ENCODE data around the gene BAD. TPM values are rescaled to one million over a fixed set of nuclear protein-coding genes. Genes with fewer than 3 reads are reported as not detected.
A peak's percentile ranks its signal among the peaks of the same experiment; 100 is the strongest.

The BAD gene
- total RNA-seq, 2 donors from 2014 or later = 51.1 to 85.9 TPM

DNA sequence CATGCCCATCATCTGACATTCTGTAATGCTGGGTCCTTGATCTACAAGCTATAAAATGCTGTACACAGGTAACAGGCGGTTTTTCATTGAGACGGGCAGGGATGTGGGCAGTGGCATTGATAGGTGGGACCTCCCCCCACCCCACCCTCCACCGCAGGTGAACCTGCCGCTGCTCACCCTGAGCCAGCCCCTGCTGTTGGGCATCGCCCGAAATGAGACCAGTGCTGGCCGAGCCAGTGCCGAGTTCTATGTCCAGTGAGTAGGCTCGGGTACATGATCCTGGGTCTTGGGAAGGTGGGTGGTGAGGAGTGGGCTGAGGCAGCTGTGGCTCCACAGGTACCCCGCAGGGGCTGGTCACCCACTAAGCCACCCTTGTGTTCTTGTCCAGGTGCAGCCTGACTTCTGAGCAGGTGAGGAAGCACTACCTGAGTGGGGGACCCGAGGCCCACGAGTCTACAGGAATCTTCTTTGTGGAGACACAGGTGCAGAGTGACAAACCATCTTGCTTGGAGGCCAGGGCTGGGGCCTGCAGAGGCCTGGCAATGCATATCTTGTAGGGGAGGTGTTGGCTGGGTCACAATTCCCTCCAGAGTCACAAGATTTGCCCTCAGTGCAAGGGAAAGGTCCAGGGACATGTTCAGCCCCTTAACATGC lies 55.2 kb downstream of the BAD start:
- H3K36me3 ChIP-seq (replicated peaks in 1 of 2; ENCODE audit: insufficient read depth in 1 of 2, low read depth in 2 of 2) = no peaks in the 10 kb centered on the region
- H3K9me3 ChIP-seq = no peaks in the 10 kb centered on the region
- no peak for DNase-seq
- no peak overlapping the region for H3K4me3 ChIP-seq
- TF ChIP-seq, protein P1, sequence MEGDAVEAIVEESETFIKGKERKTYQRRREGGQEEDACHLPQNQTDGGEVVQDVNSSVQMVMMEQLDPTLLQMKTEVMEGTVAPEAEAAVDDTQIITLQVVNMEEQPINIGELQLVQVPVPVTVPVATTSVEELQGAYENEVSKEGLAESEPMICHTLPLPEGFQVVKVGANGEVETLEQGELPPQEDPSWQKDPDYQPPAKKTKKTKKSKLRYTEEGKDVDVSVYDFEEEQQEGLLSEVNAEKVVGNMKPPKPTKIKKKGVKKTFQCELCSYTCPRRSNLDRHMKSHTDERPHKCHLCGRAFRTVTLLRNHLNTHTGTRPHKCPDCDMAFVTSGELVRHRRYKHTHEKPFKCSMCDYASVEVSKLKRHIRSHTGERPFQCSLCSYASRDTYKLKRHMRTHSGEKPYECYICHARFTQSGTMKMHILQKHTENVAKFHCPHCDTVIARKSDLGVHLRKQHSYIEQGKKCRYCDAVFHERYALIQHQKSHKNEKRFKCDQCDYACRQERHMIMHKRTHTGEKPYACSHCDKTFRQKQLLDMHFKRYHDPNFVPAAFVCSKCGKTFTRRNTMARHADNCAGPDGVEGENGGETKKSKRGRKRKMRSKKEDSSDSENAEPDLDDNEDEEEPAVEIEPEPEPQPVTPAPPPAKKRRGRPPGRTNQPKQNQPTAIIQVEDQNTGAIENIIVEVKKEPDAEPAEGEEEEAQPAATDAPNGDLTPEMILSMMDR (IDR thresholded peaks at IDR 0.05) = no peak
- peak in 1 of 3 donors; percentile 6 for TF ChIP-seq POLR2A (IDR thresholded peaks at IDR 0.05)
- no peaks in the 10 kb centered on the region for H3K27me3 ChIP-seq
- ATAC-seq = no peak
- peak overlapping the region in 3 of 4 donors; percentile 85 to 97 (median 93) for H3K27ac ChIP-seq
- peaks cover 77% of the 10 kb centered on the region for H3K4me1 ChIP-seq
- intact Hi-C loops (cut with DNase I) = no loop called here
- 33 to 64% methylated on average over 3 to 8 of the region's 12 CpGs for WGBS, 2 donors

DNA sequence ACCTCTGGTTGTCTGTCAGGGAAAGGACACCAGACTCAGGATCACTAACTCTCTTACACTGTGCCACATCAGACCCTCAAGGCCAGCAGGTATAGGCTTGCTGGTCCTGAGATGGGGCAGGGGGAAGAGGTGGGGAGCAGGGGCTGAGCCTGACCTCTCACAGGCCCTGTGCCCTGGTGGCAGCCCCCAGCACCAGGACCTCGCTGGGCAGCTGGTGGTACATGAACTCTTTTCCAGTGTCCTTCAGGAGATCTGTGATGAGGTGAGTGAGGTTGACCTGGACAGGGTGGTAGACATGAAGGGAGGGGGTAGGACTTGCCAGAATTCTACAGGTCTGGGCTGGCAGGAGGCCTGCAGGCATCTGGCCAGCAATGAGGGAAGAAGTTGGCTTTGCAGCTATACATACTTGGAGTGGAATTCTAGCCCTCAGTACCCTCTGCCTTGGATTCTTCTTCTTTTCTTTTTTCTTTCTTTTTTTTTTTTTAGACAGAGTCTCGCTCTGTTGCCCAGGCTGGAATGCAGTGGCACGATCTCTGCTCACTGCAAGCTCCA lies 57.0 kb downstream of the BAD start:
- Histone ChIP-seq H3K4me1 (peaks cover 74% of the 10 kb centered on the region), H3K36me3 (replicated peaks in 1 of 2; ENCODE audit: insufficient read depth in 1 of 2, low read depth in 2 of 2) (no peaks in the 10 kb centered on the region), H3K9me3 (no peaks in the 10 kb centered on the region), H3K27me3 (no peaks in the 10 kb centered on the region), H3K4me3 (no peak overlapping the region), H3K27ac (peak overlapping the region; percentile 86 to 97 (median 92))
- TF ChIP-seq POLR2A (IDR thresholded peaks at IDR 0.05) = no peak
- TF ChIP-seq, protein P1 (IDR thresholded peaks at IDR 0.05) = no peak
- DNase-seq (peak in 3 of 4 donors; percentile 49 to 80 (median 75)), ATAC-seq (no peak)
- intact Hi-C loops (cut with DNase I) = no loop called here
- 37 to 51% methylated on average over 3 of the region's 3 CpGs for WGBS, 2 donors

DNA sequence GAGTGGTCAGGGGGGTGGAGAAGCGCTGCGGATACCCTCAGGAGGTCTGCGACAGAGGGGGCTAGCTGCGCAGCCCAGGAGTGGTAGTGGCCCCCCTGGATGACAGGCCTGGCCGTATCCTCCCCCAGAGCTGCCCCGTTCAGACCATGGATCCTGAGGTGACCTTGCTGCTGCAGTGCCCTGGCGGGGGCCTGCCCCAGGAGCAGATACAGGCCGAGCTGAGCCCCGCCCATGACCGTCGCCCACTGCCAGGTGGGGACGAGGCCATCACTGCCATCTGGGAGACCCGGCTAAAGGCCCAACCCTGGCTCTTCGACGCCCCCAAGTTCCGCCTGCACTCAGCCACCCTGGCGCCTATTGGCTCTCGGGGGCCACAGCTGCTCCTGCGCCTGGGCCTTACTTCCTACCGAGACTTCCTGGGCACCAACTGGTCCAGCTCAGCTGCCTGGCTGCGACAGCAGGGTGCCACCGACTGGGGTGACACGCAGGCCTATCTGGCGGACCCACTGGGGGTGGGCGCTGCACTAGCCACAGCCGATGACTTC lies 57.9 kb downstream of the BAD start:
- TF ChIP-seq POLR2A (IDR thresholded peaks at IDR 0.05) = peak in 2 of 3 donors; percentile 48 to 49
- TF ChIP-seq, protein P1 (IDR thresholded peaks at IDR 0.05) = no peak
- no peaks in the 10 kb centered on the region for H3K9me3 ChIP-seq
- no peaks in the 10 kb centered on the region for H3K27me3 ChIP-seq
- ATAC-seq = peak; percentile 39
- 0 to 1% methylated on average over 12 to 26 of the region's 26 CpGs for WGBS, 2 donors
- intact Hi-C loops (cut with DNase I) = no loop called here
- H3K36me3 ChIP-seq (replicated peaks in 1 of 2; ENCODE audit: insufficient read depth in 1 of 2, low read depth in 2 of 2) = no peaks in the 10 kb centered on the region
- H3K4me1 ChIP-seq = peaks cover 69% of the 10 kb centered on the region
- H3K4me3 ChIP-seq = peak overlapping the region; percentile 62 to 72
- DNase-seq = peak; percentile 66 to 83 (median 78)
- peak overlapping the region; percentile 86 to 97 (median 92) for H3K27ac ChIP-seq

DNA sequence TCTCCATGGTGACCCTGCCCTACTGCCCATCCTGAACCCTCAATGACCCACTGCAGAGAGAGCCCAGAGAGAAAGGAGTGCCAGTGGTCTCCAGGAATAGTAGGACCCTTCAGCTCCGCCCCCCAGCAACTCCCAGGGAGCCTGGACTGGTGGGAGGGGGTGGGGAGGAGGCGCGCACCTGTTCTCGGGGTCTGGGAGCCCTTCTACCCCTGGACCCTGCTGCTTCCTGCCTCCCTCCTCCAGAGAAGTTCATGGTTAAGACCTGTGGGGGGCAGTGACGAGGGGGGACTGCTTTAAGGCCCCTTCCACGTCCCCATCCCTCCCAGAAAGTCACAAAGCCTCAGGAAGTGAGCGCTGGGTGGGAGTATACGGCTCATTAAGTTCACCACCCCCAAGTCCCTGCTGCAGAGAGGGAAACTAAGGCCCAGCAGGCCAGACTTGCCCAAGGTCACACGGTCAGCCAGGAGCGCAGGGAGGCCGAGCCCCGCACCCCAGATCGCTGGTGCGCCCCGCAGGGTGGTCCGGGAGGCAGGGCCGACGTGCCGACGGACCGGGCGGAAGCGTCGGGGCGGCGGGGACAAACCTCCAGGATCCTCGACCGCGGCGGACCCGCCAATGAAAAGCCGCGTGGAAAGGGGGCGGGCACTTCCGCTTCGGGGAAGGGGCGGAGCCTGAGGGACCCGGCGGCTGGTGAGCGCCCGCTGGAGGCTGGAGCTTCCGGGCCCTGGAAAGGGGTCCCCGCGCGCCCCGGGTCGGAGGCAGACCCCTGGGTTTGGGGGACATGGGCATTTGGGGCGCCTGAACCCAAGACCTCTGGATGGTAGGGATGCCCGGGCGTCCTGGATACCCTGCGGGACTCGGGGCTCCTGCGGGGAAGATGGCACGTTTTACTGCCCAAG lies 58.6 kb downstream of the BAD start, which contains the start of the genes NUDT22 and TRPT1:
Gene NUDT22 (plus strand): TSS at position 667 of the 899 bp plus-strand sequence. CDS start 379 bp downstream, outside the sequence.
Gene TRPT1 (minus strand): TSS at position 579 of the 899 bp plus-strand sequence. CDS start 326 bp downstream, at position 253.
- peak; percentile 66 to 90 (median 86) for TF ChIP-seq POLR2A (IDR thresholded peaks at IDR 0.05)
- TF ChIP-seq, protein P1 (IDR thresholded peaks at IDR 0.05) = peak in 3 of 7 experiments; percentile 8 to 22 (median 22)
- peaks cover 62% of the 10 kb centered on the region for H3K4me1 ChIP-seq
- intact Hi-C loops (cut with DNase I) = no loop called here

More for the DNA sequence above, 58.6 kb downstream of the BAD start, which contains the start of the genes NUDT22 and TRPT1:
- ATAC-seq (peak; percentile 80), DNase-seq (peak; percentile 92 to 93 (median 93))
- H3K36me3 ChIP-seq (replicated peaks in 1 of 2; ENCODE audit: insufficient read depth in 1 of 2, low read depth in 2 of 2) = no peaks in the 10 kb centered on the region
- H3K4me3 ChIP-seq = peak within 1 kb of the TSS; percentile 62 to 72
- no peaks in the 10 kb centered on the region for H3K9me3 ChIP-seq
- no peaks in the 10 kb centered on the region for H3K27me3 ChIP-seq
- peak within 1 kb of the TSS; percentile 86 to 97 (median 92) for H3K27ac ChIP-seq
- WGBS, 2 donors = 1% methylated on average over 48 of the region's 54 CpGs; no CpG with 5 or more reads in 1 of the 2 donors

All from body of pancreas (tissue), 4 donors.